Stomach smooth muscle (tissue), 2 donors: ENCODE data around the gene ZNF132.
"Not testable (repeated sequence)": the region's sequence is repeated elsewhere in the genome, so short reads cannot be mapped to it uniquely, and the experiment has no call there.

Experiments
- H3K27ac ChIP-seq: one replicate; pipeline ENCODE4 v1.7.0; 2013; ENCODE audit warnings: mild to moderate bottlenecking, low read length, inconsistent platforms
- H3K27me3 ChIP-seq, 2 donors: one replicate each; pipeline ENCODE4 v1.7.0; 2013; ENCODE audit warnings: low read length in 2 of 2; ENCODE audit not compliant: insufficient read depth in 2 of 2, control insufficient read depth in 1 of 2
- H3K36me3 ChIP-seq, 2 donors: one replicate each; pipeline ENCODE4 v1.7.0; 2013; ENCODE audit warnings: low read length in 2 of 2; ENCODE audit not compliant: control insufficient read depth in 2 of 2, insufficient read depth in 2 of 2
- H3K4me1 ChIP-seq: one replicate; pipeline ENCODE4 v1.7.0; 2013; ENCODE audit warnings: low read length; ENCODE audit not compliant: control insufficient read depth, insufficient read depth
- H3K4me3 ChIP-seq, 2 donors: one replicate each; pipeline ENCODE4 v1.7.0; 2013; ENCODE audit warnings: low read length in 2 of 2
- H3K9ac ChIP-seq, 2 donors: one replicate each; pipeline ENCODE4 v1.7.0; 2013; ENCODE audit warnings: low read length in 2 of 2, mild to moderate bottlenecking in 1 of 2
- H3K9me3 ChIP-seq, 2 donors: one replicate each; pipeline ENCODE4 v1.7.0; 2013; ENCODE audit warnings: low read length in 2 of 2; ENCODE audit not compliant: control insufficient read depth in 2 of 2
- donor health status: healthy.
- donor health status: Pancreatic carcinoma.

Gene ZNF132

DNA sequence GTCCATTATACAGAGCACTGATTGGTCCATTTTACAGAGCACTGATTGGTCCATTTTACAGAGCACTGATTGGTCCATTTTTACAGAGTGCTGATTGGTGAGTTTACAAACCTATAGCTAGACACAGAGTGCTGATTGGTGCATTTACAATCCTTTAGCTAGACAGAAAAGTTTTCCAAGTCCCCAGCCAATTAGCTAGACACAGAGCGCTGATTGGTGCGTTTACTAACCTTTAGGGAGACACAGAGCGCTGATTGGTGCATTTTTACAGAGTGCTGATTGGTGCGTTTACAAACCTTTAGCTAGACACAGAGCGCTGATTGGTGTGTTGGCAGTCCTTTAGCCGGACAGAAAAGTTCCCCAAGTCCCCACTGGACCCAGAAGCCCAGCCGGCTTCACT, 3.0 kb upstream of the ZNF132 start:
- H3K27ac ChIP-seq, H3K27me3 ChIP-seq, H3K4me3 ChIP-seq, H3K36me3 ChIP-seq, H3K9ac ChIP-seq: not testable (repeated sequence)
- Histone ChIP-seq H3K9me3 (peaks cover 3 to 16% of the 10 kb centered on the region in 2 donors), H3K4me1 (peaks cover 17% of the 10 kb centered on the region)

- H3K9me3 ChIP-seq: peaks cover 22 to 37% of the 10 kb centered on the region in 2 donors
- peak overlapping the region; percentile 75 for H3K9ac ChIP-seq
- H3K36me3 ChIP-seq: peaks cover 22 to 23% of the 10 kb centered on the region in 2 donors
- peak overlapping the region; percentile 96 to 97 for H3K4me3 ChIP-seq
- H3K4me1 ChIP-seq: peaks cover 17% of the 10 kb centered on the region
- peak overlapping the region; percentile 83 for H3K27ac ChIP-seq
- H3K27me3 ChIP-seq: no peaks in the 10 kb centered on the region
These were observed 603 bp upstream of the ZNF132 start for GRCh38 chr19:58440556-58440955.

DNA sequence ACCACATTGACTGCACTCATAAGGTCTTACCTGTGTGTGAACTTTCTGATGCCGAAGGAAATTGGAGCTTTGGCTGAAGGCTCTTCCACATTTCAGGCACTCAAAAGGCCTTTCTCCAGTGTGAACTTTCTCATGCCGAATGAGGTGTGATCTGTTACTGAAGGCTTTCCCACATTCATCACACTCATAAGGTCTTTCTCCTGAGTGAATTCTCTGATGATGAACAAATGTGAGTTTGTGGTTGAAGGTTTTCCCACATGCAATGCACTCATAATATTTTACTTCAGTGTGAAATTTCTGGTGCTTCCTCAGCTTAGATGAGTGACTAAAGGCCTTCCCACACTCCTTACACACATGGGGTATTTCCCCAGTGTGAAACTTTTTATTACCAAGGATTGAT, 5.7 kb downstream of the ZNF132 start:
- Histone ChIP-seq H3K4me3 (peak overlapping the region in 1 of 2 donors; percentile 51), H3K36me3 (peaks cover 59 to 61% of the 10 kb centered on the region in 2 donors), H3K27ac (no peak overlapping the region), H3K27me3 (no peaks in the 10 kb centered on the region), H3K4me1 (peaks cover 2% of the 10 kb centered on the region), H3K9ac (no peak overlapping the region), H3K9me3 (peaks cover 79 to 91% of the 10 kb centered on the region in 2 donors)

DNA sequence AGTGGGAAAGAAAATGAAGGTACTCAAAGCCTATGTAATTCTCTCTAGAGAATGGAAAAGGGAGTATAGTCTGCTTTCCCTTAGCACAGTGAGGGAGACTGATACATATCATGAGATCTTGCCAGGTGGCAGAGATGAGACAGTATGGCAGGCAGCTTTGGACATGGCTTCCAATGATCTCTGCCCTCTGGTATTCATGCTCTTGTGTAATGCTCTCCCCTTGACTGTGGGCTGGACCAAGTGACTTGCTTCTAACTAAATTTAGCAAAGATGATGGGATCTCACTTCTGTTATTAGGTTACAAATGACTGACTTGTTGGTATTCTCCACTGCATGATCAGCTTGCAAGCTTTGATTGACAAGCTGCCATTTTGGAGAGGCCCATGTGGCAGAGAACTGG, 10.2 kb downstream of the ZNF132 start:
- Histone ChIP-seq H3K27ac (no peak overlapping the region), H3K9me3 (peaks cover 78 to 83% of the 10 kb centered on the region in 2 donors), H3K4me3 (no peak overlapping the region), H3K36me3 (peaks cover 28 to 31% of the 10 kb centered on the region in 2 donors), H3K4me1 (no peaks in the 10 kb centered on the region), H3K27me3 (no peaks in the 10 kb centered on the region), H3K9ac (no peak overlapping the region)

DNA sequence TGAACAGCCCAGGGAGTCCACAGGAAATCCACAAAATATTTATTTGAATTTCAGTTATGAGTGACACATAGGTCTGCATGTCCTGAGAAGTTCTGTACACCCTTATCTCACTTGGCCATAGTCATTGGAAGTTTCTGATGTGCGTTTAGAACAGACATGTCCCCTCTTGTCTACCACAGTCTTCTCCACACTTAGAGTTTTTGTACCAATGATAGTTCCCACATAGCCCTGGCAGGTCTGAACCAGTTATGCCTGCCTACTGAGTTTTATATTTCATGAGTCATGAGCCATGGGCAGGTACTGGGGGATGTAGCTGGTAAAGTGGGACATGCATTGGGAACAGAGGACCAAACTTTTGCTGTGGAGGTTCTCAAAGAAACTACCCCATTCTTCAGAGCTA, 11.3 kb downstream of the ZNF132 start:
- no peak overlapping the region for H3K9ac ChIP-seq
- H3K9me3 ChIP-seq: peaks cover 67 to 72% of the 10 kb centered on the region in 2 donors
- H3K27me3 ChIP-seq: no peaks in the 10 kb centered on the region
- H3K4me1 ChIP-seq: no peaks in the 10 kb centered on the region
- no peak overlapping the region for H3K27ac ChIP-seq
- peaks cover 17 to 20% of the 10 kb centered on the region in 2 donors for H3K36me3 ChIP-seq
- no peak overlapping the region for H3K4me3 ChIP-seq

- no peak overlapping the region for H3K4me3 ChIP-seq
These were observed 22.9 kb downstream of the ZNF132 start for GRCh38 chr19:58417071-58417470.

DNA sequence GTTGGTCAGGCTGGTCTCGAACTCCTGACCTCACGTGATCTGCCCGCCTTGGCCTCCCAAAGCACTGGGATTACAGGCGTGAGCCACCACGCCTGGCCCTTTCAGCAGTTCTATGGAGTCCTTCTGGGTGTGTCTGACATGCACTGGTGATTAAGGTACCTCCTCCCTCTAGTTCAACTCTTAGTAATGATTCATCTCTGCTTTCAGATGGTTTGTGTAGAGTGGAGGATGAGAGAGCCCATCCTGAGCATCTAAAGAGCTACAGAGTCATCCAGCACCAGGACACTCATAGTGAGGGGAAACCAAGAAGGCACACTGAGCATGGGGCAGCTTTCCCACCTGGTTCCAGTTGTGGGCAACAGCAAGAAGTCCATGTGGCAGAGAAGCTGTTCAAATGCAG, 23.3 kb downstream of the ZNF132 start:
- Histone ChIP-seq H3K9me3 (peaks cover 0 to 15% of the 10 kb centered on the region in 2 donors), H3K4me1 (no peaks in the 10 kb centered on the region), H3K27ac (no peak overlapping the region), H3K4me3 (no peak overlapping the region), H3K27me3 (no peaks in the 10 kb centered on the region), H3K9ac (no peak overlapping the region), H3K36me3 (peaks cover 32 to 33% of the 10 kb centered on the region in 2 donors)

More at GRCh38 chr19:58417071-58417470, 22.9 kb downstream of the ZNF132 start:
- Histone ChIP-seq H3K9me3 (peaks cover 0 to 15% of the 10 kb centered on the region in 2 donors), H3K9ac (no peak overlapping the region), H3K36me3 (peaks cover 32 to 33% of the 10 kb centered on the region in 2 donors), H3K4me1 (no peaks in the 10 kb centered on the region), H3K27me3 (no peaks in the 10 kb centered on the region), H3K27ac (no peak overlapping the region)

GRCh38 chr19:58409010-58409790, 30.8 kb downstream of the ZNF132 start:
- H3K4me3 ChIP-seq: peak overlapping the region; percentile 92 to 93
- H3K4me1 ChIP-seq: peaks cover 26% of the 10 kb centered on the region
- H3K36me3 ChIP-seq: no peaks in the 10 kb centered on the region
- peak overlapping the region; percentile 82 to 94 for H3K9ac ChIP-seq
- H3K27me3 ChIP-seq: no peaks in the 10 kb centered on the region
- no peaks in the 10 kb centered on the region for H3K9me3 ChIP-seq
- peak overlapping the region; percentile 80 for H3K27ac ChIP-seq

- no peaks in the 10 kb centered on the region for H3K36me3 ChIP-seq
- peaks cover 26% of the 10 kb centered on the region for H3K4me1 ChIP-seq
- no peaks in the 10 kb centered on the region for H3K9me3 ChIP-seq
- peak within 1 kb of the TSS; percentile 93 to 94 for H3K9ac ChIP-seq
- H3K4me3 ChIP-seq: peak within 1 kb of the TSS; percentile 92 to 93
- H3K27ac ChIP-seq: peak within 1 kb of the TSS; percentile 80
- no peaks in the 10 kb centered on the region for H3K27me3 ChIP-seq
These were observed 31.6 kb downstream of the ZNF132 start, which contains the start of gene ZNF584 for GRCh38 chr19:58408152-58409009. TSS of gene ZNF584 (plus strand) at chr19:58408649. CDS start at chr19:58409148, 499 bp downstream.

DNA sequence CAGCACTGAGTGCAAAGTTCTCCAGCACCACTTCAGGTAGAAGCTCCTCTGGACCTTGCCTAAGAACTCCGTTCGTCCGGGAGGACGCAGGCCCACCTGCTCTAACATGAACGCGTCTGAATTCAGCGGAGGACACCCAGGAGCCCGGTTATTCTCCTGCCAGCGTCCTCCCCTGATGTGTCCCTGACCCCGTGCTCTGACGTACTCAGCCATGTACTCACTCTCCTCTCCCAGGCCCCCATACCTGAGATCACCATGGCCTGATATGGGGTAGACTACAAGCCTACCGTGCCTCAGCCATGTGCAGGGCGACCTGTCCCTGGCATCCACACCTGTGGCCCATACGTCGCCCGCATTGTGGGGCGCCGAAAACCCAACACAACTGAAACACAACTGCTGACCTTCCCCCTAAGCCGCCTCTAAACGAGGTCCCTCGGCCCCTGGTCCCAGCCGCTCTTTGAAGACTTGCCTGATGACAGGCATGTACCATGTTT, 32.2 kb downstream of the ZNF132 start:
- Histone ChIP-seq H3K4me1 (peaks cover 26% of the 10 kb centered on the region), H3K4me3 (peak overlapping the region; percentile 92 to 93)

More for the DNA sequence above, 32.2 kb downstream of the ZNF132 start:
- H3K27ac ChIP-seq: peak overlapping the region; percentile 80
- peak overlapping the region; percentile 93 to 94 for H3K9ac ChIP-seq
- no peaks in the 10 kb centered on the region for H3K9me3 ChIP-seq
- no peaks in the 10 kb centered on the region for H3K27me3 ChIP-seq
- no peaks in the 10 kb centered on the region for H3K36me3 ChIP-seq
